Loucy (cell line): ENCODE measurements around the gene DCP1A.

Experiments
- EZH2phosphoT487 ChIP-seq: fragments of 200-600 bp; IDR thresholded peaks from 2 replicates; pipeline ENCODE4 v1.6.1; 2018; ENCODE audit warnings: antibody characterized with exemption, mild to moderate bottlenecking, moderate library complexity, borderline replicate concordance
- TF ChIP-seq, protein P1 (sequence below): fragments of 200-600 bp; sonication (generic); conservative IDR thresholded peaks from 2 replicates; pipeline ENCODE4 v1.5.1; 2014; ENCODE audit warnings: mild to moderate bottlenecking, antibody characterized with exemption, low read length

- TF ChIP-seq EZH2phosphoT487: no peak
- TF ChIP-seq, protein P1, sequence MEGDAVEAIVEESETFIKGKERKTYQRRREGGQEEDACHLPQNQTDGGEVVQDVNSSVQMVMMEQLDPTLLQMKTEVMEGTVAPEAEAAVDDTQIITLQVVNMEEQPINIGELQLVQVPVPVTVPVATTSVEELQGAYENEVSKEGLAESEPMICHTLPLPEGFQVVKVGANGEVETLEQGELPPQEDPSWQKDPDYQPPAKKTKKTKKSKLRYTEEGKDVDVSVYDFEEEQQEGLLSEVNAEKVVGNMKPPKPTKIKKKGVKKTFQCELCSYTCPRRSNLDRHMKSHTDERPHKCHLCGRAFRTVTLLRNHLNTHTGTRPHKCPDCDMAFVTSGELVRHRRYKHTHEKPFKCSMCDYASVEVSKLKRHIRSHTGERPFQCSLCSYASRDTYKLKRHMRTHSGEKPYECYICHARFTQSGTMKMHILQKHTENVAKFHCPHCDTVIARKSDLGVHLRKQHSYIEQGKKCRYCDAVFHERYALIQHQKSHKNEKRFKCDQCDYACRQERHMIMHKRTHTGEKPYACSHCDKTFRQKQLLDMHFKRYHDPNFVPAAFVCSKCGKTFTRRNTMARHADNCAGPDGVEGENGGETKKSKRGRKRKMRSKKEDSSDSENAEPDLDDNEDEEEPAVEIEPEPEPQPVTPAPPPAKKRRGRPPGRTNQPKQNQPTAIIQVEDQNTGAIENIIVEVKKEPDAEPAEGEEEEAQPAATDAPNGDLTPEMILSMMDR: no peak
These were observed 108.5 kb downstream of the DCP1A start for GRCh38 chr3:53238886-53239285.
